HCT116 (cell line): Measurements from ENCODE around the gene RET. TPM values are rescaled to one million over a fixed set of nuclear protein-coding genes. Genes with fewer than 3 reads are reported as not detected.

ENCODE experiments used
- ATAC-seq: fragments of 200-7000 bp; cut with Tn5 transposase; 2 replicates; pipeline ENCODE4 v1.9.1; 2020; ENCODE audit warnings: mild to moderate bottlenecking, moderate library complexity
- BruUV-seq: library from RNA; stranded (reverse); fragments of 400-500 nt; replicated peaks from 2 replicates; lab custom pipeline; 2021; lab: Mats Ljungman, UMichigan
- CTCF ChIA-PET: fragments of 300-600 bp; sonication (Branson Sonifier 250); formaldehyde crosslinking; loops from one replicate; lab custom pipeline; 2021; ENCODE audit warnings: antibody characterized with exemption; lab: Charles Lee
- POLR2A ChIA-PET: fragments of 300-600, 350-600 bp; sonication (Branson Sonifier 250); formaldehyde crosslinking; loops from one replicate; lab custom pipeline; 2021; ENCODE audit warnings: antibody characterized with exemption; lab: Charles Lee
- RAD21 ChIA-PET, 2 experiments: fragments of 300-600 bp; sonication (Branson Sonifier 250); formaldehyde crosslinking; loops; one replicate each; lab custom pipeline; 2023; ENCODE audit warnings: low total read pairs in 2 of 2; ENCODE audit not compliant: uncharacterized antibody in 2 of 2, unreplicated experiment in 2 of 2, low non-redundant PET in 1 of 2; lab: Charles Lee
- DNase-seq: peaks from one replicate; pipeline ENCODE4 v3.0.0-alpha.2; 2010; ENCODE audit warnings: low read depth, low spot score
- H2AFZ ChIP-seq: fragments of 200-600 bp; shearing (Covaris generic), sonication (generic); 2 replicates; pipeline ENCODE4 v1.6.1; 2017; ENCODE audit warnings: low read depth, mixed run types, mixed read lengths, antibody characterized with exemption, low read length; ENCODE audit not compliant: poor library complexity, severe bottlenecking
- H3K27ac ChIP-seq: 2 replicates; pipeline ENCODE4 v1.5.1; 2012; ENCODE audit warnings: low read depth, low read length
- H3K27me3 ChIP-seq: fragments of 200-600 bp; sonication (generic); 2 replicates; pipeline ENCODE4 v1.6.1; 2016; ENCODE audit warnings: mixed run types, low read length, mixed read lengths; ENCODE audit not compliant: insufficient read depth
- H3K36me3 ChIP-seq, 2 experiments: fragments of 200-500 bp in 1 of 2; fragments of 200-600 bp in 1 of 2; sonication (Bioruptor generic) in 1 of 2; sonication (generic) in 1 of 2; 2 replicates each; pipeline versions ENCODE4 v1.5.1 to v1.6.1; 2014 to 2016; ENCODE audit warnings: low read length in 2 of 2, inconsistent platforms in 1 of 2, mixed read lengths in 1 of 2, mixed run types in 1 of 2; ENCODE audit not compliant: insufficient read depth in 2 of 2, control insufficient read depth in 1 of 2
- H3K4me1 ChIP-seq, 2 experiments: fragments of 200-600 bp in 1 of 2; sonication (generic) in 1 of 2; 2 replicates each; pipeline versions ENCODE4 v1.5.1 to v1.6.1; 2012 to 2017; ENCODE audit warnings: low read length in 2 of 2, inconsistent platforms in 1 of 2, mild to moderate bottlenecking in 1 of 2, mixed read lengths in 1 of 2, mixed run types in 1 of 2, moderate library complexity in 1 of 2; ENCODE audit not compliant: insufficient read depth in 2 of 2, control insufficient read depth in 1 of 2
- H3K4me2 ChIP-seq: fragments of 200-600 bp; sonication (generic); 2 replicates; pipeline ENCODE4 v1.6.1; 2017; ENCODE audit warnings: mixed run types, low read length, mixed read lengths
- H3K4me3 ChIP-seq, 2 experiments: fragments of 200-600 bp in 1 of 2; sonication (generic) in 1 of 2; replicated peaks in 1 of 2; 2 replicates each; pipeline ENCODE4 v1.5.1; 2011 to 2016; ENCODE audit warnings: low read length in 2 of 2, control low read depth in 1 of 2, low read depth in 1 of 2, mild to moderate bottlenecking in 1 of 2, mixed read lengths in 1 of 2, mixed run types in 1 of 2
- H3K79me2 ChIP-seq: fragments of 200-600 bp; sonication (generic); 2 replicates; pipeline ENCODE4 v1.6.1; 2017; ENCODE audit warnings: mild to moderate bottlenecking, mixed run types, low read length, moderate library complexity, mixed read lengths; ENCODE audit not compliant: insufficient read depth
- H3K9ac ChIP-seq: fragments of 200-600 bp; sonication (generic); 2 replicates; pipeline ENCODE4 v1.6.1; 2016; ENCODE audit warnings: low read length, mixed read lengths
- H3K9me2 ChIP-seq: fragments of 200-600 bp; sonication (generic), shearing (Covaris generic); 2 replicates; pipeline ENCODE4 v1.6.1; 2017; ENCODE audit warnings: mixed run types, mild to moderate bottlenecking, moderate library complexity; ENCODE audit not compliant: insufficient read depth
- H3K9me3 ChIP-seq, 2 experiments: fragments of 200-500 bp in 1 of 2; fragments of 200-600 bp in 1 of 2; sonication (Bioruptor generic) in 1 of 2; sonication (generic) in 1 of 2; 2 replicates each; pipeline ENCODE4 v1.6.1; 2014 to 2017; ENCODE audit warnings: low read length in 2 of 2, mixed read lengths in 2 of 2, inconsistent platforms in 1 of 2, low read depth in 1 of 2, mild to moderate bottlenecking in 1 of 2, mixed run types in 1 of 2, moderate library complexity in 1 of 2; ENCODE audit not compliant: control insufficient read depth in 1 of 2, insufficient read depth in 1 of 2
- H4K20me1 ChIP-seq: fragments of 200-600 bp; sonication (generic), shearing (Covaris generic); 2 replicates; pipeline ENCODE4 v1.6.1; 2017; ENCODE audit warnings: mixed run types, mild to moderate bottlenecking, moderate library complexity; ENCODE audit not compliant: insufficient read depth
- CBX3 ChIP-seq: IDR thresholded peaks from 2 replicates; pipeline ENCODE4 v1.6.1; 2012; ENCODE audit warnings: low read depth
- CEBPB ChIP-seq: IDR thresholded peaks from 2 replicates; pipeline ENCODE4 v1.6.1; 2012; ENCODE audit warnings: low read depth
- EGR1 ChIP-seq: IDR thresholded peaks from 2 replicates; pipeline ENCODE4 v1.6.1; 2012; ENCODE audit warnings: low read depth
- ELF1 ChIP-seq: IDR thresholded peaks from 2 replicates; pipeline ENCODE4 v1.6.1; 2012; ENCODE audit warnings: low read depth, borderline replicate concordance
- EZH2 ChIP-seq: fragments of 200-600 bp; sonication (generic); IDR thresholded peaks from 2 replicates; pipeline ENCODE4 v1.6.1; 2017; ENCODE audit warnings: antibody characterized with exemption, mixed run types
- EZH2phosphoT487 ChIP-seq: fragments of 200-600 bp; IDR thresholded peaks from 2 replicates; pipeline ENCODE4 v1.6.1; 2018; ENCODE audit warnings: antibody characterized with exemption, borderline replicate concordance
- FOSL1 ChIP-seq: IDR thresholded peaks from 2 replicates; pipeline ENCODE4 v1.6.1; 2012; ENCODE audit warnings: low read depth
- POLR2A ChIP-seq: IDR thresholded peaks from 2 replicates; pipeline ENCODE4 v1.7.0; 2011; ENCODE audit warnings: borderline replicate concordance; ENCODE audit not compliant: insufficient read depth, insufficient read length; ENCODE audit errors: extremely low read depth
- RAD21 ChIP-seq: IDR thresholded peaks from 2 replicates; pipeline ENCODE4 v1.6.1; 2012; ENCODE audit warnings: low read depth, mild to moderate bottlenecking
- SIN3A ChIP-seq: IDR thresholded peaks from 2 replicates; pipeline ENCODE4 v1.6.1; 2012; ENCODE audit warnings: low read depth
- SP1 ChIP-seq: IDR thresholded peaks from 2 replicates; pipeline ENCODE4 v1.6.1; 2012; ENCODE audit warnings: low read depth
- SRF ChIP-seq: IDR thresholded peaks from 2 replicates; pipeline ENCODE4 v1.6.1; 2012; ENCODE audit warnings: low read depth
- TCF7L2 ChIP-seq: IDR thresholded peaks from 2 replicates; pipeline ENCODE4 v1.7.0; 2011; ENCODE audit warnings: borderline replicate concordance, inconsistent platforms; ENCODE audit not compliant: insufficient read depth, insufficient read length; ENCODE audit errors: extremely low read depth
- YY1 ChIP-seq: IDR thresholded peaks from 2 replicates; pipeline ENCODE4 v1.6.1; 2011; ENCODE audit warnings: low read length, low read depth, moderate library complexity, mild to moderate bottlenecking; ENCODE audit not compliant: insufficient replicate concordance; ENCODE audit errors: extremely low read depth
- ZFX ChIP-seq: fragments of 450-650 bp; IDR thresholded peaks from 2 replicates; pipeline ENCODE4 v1.6.1; 2017
- ZNF274 ChIP-seq: fragments of 200-500 bp; sonication (Bioruptor generic); IDR thresholded peaks from 2 replicates; pipeline ENCODE4 v1.6.1; 2014; ENCODE audit warnings: mild to moderate bottlenecking, low read depth, low read length, inconsistent platforms
- intact Hi-C: fragments of 100-400 bp; cut with micrococcal nuclease; formaldehyde crosslinking; loops from 2 replicates; pipeline ENCODE4 v1.10.0; 2022
- total RNA-seq: library from RNA; stranded (reverse); gene quantifications from one replicate; pipeline ENCODE4 v1.2.1, GENCODE V29; 2021; ENCODE audit not compliant: unreplicated experiment
- TF ChIP-seq, protein P1 (sequence below): IDR thresholded peaks from 2 replicates; pipeline ENCODE4 v1.6.1; 2011; ENCODE audit warnings: mild to moderate bottlenecking, low read length, moderate library complexity; ENCODE audit not compliant: insufficient replicate concordance; ENCODE audit errors: extremely low read depth
- TF ChIP-seq, protein P2 (sequence below): IDR thresholded peaks from 2 replicates; pipeline ENCODE4 v1.6.1; 2012
- TF ChIP-seq, protein P3 (sequence below): IDR thresholded peaks from 2 replicates; pipeline ENCODE4 v1.6.1; 2012

Gene RET
- total RNA-seq, 1 experiment from 2014 or later, result 5.9 TPM

DNA sequence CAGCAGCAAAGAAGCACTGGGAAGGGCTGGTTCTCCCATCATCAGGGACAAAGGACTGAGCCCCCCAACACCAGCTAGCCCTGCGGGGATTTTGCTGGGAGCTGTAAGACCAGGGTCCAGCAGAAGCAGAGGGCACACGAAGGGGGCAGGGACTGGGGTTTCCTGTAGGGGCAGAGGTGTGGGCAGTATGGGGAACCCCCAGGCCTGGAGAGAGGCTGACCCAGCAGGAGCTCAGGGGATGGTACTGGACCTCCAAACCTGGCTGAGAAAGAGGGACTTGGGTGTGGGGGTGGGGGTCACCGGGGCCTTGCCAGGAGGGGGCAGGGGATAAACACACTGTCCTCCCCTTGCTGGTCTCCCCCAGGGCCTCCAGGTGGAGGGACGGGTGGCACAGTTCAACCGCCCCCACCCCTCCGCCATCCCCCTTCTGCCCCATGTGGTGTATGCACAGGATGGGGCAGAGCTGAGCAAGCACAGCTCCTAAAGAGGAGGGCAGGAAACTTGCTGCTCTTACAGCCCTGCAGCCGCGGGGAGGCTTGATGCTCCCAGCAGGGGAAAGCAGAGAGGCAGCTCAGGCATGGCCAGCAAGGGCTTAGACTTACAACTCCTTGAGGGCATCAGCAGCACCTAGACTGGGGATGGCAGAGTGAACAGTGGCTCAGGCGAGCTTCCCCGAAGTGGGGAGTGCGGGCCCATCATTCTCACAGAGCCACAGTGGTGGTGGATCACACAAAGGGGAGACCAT lies 12.4 kb upstream of the RET start:
- Histone ChIP-seq H3K9ac (no peak overlapping the region), H3K4me3 (no peak overlapping the region), H3K36me3 (no peaks in the 10 kb centered on the region), H3K4me1 (no peaks in the 10 kb centered on the region), H3K79me2 (no peaks in the 10 kb centered on the region), H4K20me1 (no peaks in the 10 kb centered on the region), H3K27ac (no peak overlapping the region), H3K9me2 (no peaks in the 10 kb centered on the region), H2AFZ (no peak overlapping the region), H3K4me2 (no peak overlapping the region), H3K27me3 (no peaks in the 10 kb centered on the region), H3K9me3 (no peaks in the 10 kb centered on the region)
- POLR2A ChIA-PET, result no interaction called here
- DNase-seq, result no peak
- TF ChIP-seq ZFX (no peak), ZNF274 (no peak), CEBPB (no peak), SRF (no peak), RAD21 (no peak), YY1 (no peak), CBX3 (no peak), TCF7L2 (no peak), POLR2A (no peak), SP1 (no peak), EGR1 (no peak), SIN3A (no peak), EZH2phosphoT487 (no peak), ELF1 (no peak), EZH2 (no peak), FOSL1 (no peak)
- TF ChIP-seq, protein P1, sequence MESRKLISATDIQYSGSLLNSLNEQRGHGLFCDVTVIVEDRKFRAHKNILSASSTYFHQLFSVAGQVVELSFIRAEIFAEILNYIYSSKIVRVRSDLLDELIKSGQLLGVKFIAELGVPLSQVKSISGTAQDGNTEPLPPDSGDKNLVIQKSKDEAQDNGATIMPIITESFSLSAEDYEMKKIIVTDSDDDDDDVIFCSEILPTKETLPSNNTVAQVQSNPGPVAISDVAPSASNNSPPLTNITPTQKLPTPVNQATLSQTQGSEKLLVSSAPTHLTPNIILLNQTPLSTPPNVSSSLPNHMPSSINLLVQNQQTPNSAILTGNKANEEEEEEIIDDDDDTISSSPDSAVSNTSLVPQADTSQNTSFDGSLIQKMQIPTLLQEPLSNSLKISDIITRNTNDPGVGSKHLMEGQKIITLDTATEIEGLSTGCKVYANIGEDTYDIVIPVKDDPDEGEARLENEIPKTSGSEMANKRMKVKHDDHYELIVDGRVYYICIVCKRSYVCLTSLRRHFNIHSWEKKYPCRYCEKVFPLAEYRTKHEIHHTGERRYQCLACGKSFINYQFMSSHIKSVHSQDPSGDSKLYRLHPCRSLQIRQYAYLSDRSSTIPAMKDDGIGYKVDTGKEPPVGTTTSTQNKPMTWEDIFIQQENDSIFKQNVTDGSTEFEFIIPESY, result no peak
- TF ChIP-seq, protein P2, sequence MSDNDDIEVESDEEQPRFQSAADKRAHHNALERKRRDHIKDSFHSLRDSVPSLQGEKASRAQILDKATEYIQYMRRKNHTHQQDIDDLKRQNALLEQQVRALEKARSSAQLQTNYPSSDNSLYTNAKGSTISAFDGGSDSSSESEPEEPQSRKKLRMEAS, result no peak
- TF ChIP-seq, protein P3, sequence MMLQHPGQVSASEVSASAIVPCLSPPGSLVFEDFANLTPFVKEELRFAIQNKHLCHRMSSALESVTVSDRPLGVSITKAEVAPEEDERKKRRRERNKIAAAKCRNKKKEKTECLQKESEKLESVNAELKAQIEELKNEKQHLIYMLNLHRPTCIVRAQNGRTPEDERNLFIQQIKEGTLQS, result no peak
- intact Hi-C loops, result no loop called here
- RAD21 ChIA-PET, result no interaction called here
- ATAC-seq, result no peak
- BruUV-seq, result no TSS peak
- CTCF ChIA-PET, result interaction anchor here (1.1 to 1.2 kb wide), 2 partner anchors 11 to 14 kb away, joined by 3 read pairs; no protein-coding TSS in a partner anchor
